Loucy (cell line): ENCODE data around the gene ISL1.

Experiments used
- H2AFZ ChIP-seq: fragments of 200-600 bp; sonication (generic); 2 replicates; pipeline ENCODE4 v1.6.0; 2016; ENCODE audit warnings: antibody characterized with exemption, mild to moderate bottlenecking, low read length, moderate library complexity
- H3F3A ChIP-seq: fragments of 200-600 bp; 2 replicates; pipeline ENCODE4 v1.6.0; 2016; ENCODE audit warnings: antibody characterized with exemption, low read depth, mild to moderate bottlenecking
- H3K27me3 ChIP-seq: fragments of 200-600 bp; sonication (generic); 2 replicates; pipeline ENCODE4 v1.6.1; 2014; ENCODE audit warnings: low read length, mild to moderate bottlenecking; ENCODE audit not compliant: insufficient read depth, poor library complexity, severe bottlenecking
- H3K36me3 ChIP-seq: fragments of 200-600 bp; sonication (generic); 2 replicates; pipeline ENCODE4 v1.6.1; 2016; ENCODE audit warnings: low read length; ENCODE audit not compliant: insufficient read depth
- H3K4me1 ChIP-seq: fragments of 200-600 bp; sonication (generic); 2 replicates; pipeline ENCODE4 v1.5.1; 2014; ENCODE audit warnings: low read length, mild to moderate bottlenecking; ENCODE audit not compliant: insufficient read depth, poor library complexity, severe bottlenecking
- H3K4me2 ChIP-seq: fragments of 200-600 bp; sonication (generic); 2 replicates; pipeline ENCODE4 v1.6.0; 2014; ENCODE audit warnings: antibody characterized with exemption, low read length, low read depth, mild to moderate bottlenecking; ENCODE audit not compliant: poor library complexity, severe bottlenecking
- H3K4me3 ChIP-seq: fragments of 200-600 bp; sonication (generic); 2 replicates; pipeline ENCODE4 v1.5.1; 2014; ENCODE audit warnings: low read length, mild to moderate bottlenecking, mixed read lengths; ENCODE audit not compliant: poor library complexity, severe bottlenecking
- H3K79me2 ChIP-seq: fragments of 200-600 bp; sonication (generic); 2 replicates; pipeline ENCODE4 v1.6.1; 2014; ENCODE audit warnings: low read length; ENCODE audit not compliant: insufficient read depth
- H3K9ac ChIP-seq: fragments of 200-600 bp; sonication (generic); 2 replicates; pipeline ENCODE4 v1.6.0; 2014; ENCODE audit warnings: mild to moderate bottlenecking, low read depth, low read length, moderate library complexity; ENCODE audit not compliant: poor library complexity, severe bottlenecking
- H3K9me2 ChIP-seq: fragments of 200-600 bp; sonication (generic); replicated peaks from 2 replicates; pipeline ENCODE4 v1.6.1; 2016; ENCODE audit warnings: low read depth, low read length, mixed read lengths
- H3K9me3 ChIP-seq: fragments of 200-600 bp; sonication (generic); 2 replicates; pipeline ENCODE4 v1.6.1; 2014; ENCODE audit warnings: mild to moderate bottlenecking, antibody characterized with exemption, low read length, low read depth; ENCODE audit not compliant: insufficient read depth
- H4K20me1 ChIP-seq: fragments of 200-600 bp; sonication (generic); 2 replicates; pipeline ENCODE4 v1.6.0; 2014; ENCODE audit warnings: antibody characterized with exemption, low read length, mild to moderate bottlenecking; ENCODE audit not compliant: insufficient read depth, poor library complexity, severe bottlenecking
- EZH2phosphoT487 ChIP-seq: fragments of 200-600 bp; IDR thresholded peaks from 2 replicates; pipeline ENCODE4 v1.6.1; 2018; ENCODE audit warnings: antibody characterized with exemption, mild to moderate bottlenecking, moderate library complexity, borderline replicate concordance
- TF ChIP-seq, protein P1 (sequence below): fragments of 200-600 bp; sonication (generic); conservative IDR thresholded peaks from 2 replicates; pipeline ENCODE4 v1.5.1; 2014; ENCODE audit warnings: mild to moderate bottlenecking, antibody characterized with exemption, low read length

The ISL1 gene

DNA sequence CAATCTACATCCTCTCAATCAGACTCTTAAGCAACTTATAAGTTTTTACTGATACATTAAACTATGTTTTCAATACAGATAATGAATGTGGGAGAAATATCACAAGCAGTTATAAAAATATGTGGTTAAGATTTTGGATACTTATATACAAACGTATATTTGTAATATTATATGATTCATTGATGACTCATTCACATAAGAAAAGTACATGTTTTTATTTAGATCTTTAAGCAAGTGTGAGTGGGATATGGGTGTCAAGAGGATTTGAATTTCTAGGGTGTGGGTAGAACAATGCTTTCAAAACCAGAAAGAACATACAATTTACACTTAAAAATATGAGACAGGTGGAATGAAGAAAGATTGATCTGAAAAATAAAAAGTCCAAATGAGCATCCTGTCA, 36.1 kb upstream of the ISL1 start:
- no peaks in the 10 kb centered on the region for H3K9me2 ChIP-seq
- no peaks in the 10 kb centered on the region for H3F3A ChIP-seq
- H3K9me3 ChIP-seq = no peaks in the 10 kb centered on the region
- no peak overlapping the region for H3K9ac ChIP-seq
- no peak overlapping the region for H3K4me2 ChIP-seq
- H3K79me2 ChIP-seq = no peaks in the 10 kb centered on the region
- no peaks in the 10 kb centered on the region for H3K27me3 ChIP-seq
- H3K4me3 ChIP-seq = no peak overlapping the region
- H3K36me3 ChIP-seq = no peaks in the 10 kb centered on the region
- no peaks in the 10 kb centered on the region for H3K4me1 ChIP-seq
- TF ChIP-seq, protein P1, sequence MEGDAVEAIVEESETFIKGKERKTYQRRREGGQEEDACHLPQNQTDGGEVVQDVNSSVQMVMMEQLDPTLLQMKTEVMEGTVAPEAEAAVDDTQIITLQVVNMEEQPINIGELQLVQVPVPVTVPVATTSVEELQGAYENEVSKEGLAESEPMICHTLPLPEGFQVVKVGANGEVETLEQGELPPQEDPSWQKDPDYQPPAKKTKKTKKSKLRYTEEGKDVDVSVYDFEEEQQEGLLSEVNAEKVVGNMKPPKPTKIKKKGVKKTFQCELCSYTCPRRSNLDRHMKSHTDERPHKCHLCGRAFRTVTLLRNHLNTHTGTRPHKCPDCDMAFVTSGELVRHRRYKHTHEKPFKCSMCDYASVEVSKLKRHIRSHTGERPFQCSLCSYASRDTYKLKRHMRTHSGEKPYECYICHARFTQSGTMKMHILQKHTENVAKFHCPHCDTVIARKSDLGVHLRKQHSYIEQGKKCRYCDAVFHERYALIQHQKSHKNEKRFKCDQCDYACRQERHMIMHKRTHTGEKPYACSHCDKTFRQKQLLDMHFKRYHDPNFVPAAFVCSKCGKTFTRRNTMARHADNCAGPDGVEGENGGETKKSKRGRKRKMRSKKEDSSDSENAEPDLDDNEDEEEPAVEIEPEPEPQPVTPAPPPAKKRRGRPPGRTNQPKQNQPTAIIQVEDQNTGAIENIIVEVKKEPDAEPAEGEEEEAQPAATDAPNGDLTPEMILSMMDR = no peak
- no peak for TF ChIP-seq EZH2phosphoT487
- no peak overlapping the region for H2AFZ ChIP-seq
- H4K20me1 ChIP-seq = no peaks in the 10 kb centered on the region

DNA sequence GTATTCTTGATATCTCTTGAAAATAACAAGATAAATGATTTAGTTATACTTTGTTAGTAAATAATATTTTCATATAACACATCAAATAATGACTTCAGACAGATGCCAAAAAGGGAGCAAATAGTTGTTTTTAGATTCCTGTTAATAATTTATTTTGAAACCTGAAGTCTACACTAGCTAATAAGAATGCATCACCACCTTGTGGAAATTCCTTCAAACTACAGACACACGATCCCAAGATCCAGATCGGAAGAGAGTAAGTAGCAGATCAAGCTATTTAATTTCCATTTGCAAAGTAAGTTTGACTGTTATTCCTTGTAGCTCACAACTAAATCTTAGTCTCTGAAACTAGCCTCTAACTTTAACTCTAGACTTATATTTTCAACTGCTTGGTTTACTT, 35.5 kb upstream of the ISL1 start:
- no peak overlapping the region for H3K4me2 ChIP-seq
- H3K4me1 ChIP-seq = no peaks in the 10 kb centered on the region
- H3K4me3 ChIP-seq = no peak overlapping the region
- no peaks in the 10 kb centered on the region for H3F3A ChIP-seq
- H2AFZ ChIP-seq = no peak overlapping the region
- H4K20me1 ChIP-seq = no peaks in the 10 kb centered on the region
- no peaks in the 10 kb centered on the region for H3K9me3 ChIP-seq
- no peak for TF ChIP-seq EZH2phosphoT487
- TF ChIP-seq, protein P1 = no peak
- no peaks in the 10 kb centered on the region for H3K36me3 ChIP-seq
- H3K79me2 ChIP-seq = no peaks in the 10 kb centered on the region
- no peaks in the 10 kb centered on the region for H3K9me2 ChIP-seq
- no peaks in the 10 kb centered on the region for H3K27me3 ChIP-seq
- H3K9ac ChIP-seq = no peak overlapping the region

DNA sequence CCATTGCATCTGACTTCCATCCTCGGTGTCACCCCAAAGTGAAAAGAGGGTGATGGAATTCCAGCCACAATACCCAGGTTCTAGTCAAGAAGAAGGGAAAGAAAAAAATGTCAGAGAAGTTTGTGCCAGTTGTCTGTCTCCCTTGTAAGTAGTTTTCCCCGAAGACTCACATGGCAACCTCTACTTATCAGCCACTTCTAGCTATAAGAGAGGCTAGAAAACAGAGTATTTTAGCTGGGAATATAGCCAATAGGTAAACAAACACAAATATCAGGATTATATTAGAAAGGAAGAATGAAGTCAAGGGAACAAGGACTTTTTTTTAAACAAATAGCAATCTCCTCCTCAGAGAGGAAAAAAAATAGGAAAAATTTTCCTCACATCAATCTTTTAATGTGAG, 12.2 kb upstream of the ISL1 start:
- TF ChIP-seq EZH2phosphoT487 = no peak
- TF ChIP-seq, protein P1 = no peak
- Histone ChIP-seq H3F3A (no peaks in the 10 kb centered on the region), H3K4me3 (no peak overlapping the region), H3K36me3 (no peaks in the 10 kb centered on the region), H3K9me3 (no peaks in the 10 kb centered on the region), H3K9ac (no peak overlapping the region), H4K20me1 (no peaks in the 10 kb centered on the region), H3K27me3 (no peaks in the 10 kb centered on the region), H3K9me2 (no peaks in the 10 kb centered on the region), H3K4me2 (no peak overlapping the region), H3K79me2 (no peaks in the 10 kb centered on the region), H2AFZ (no peak overlapping the region), H3K4me1 (no peaks in the 10 kb centered on the region)
